SU-DHL-6 (cell line): ENCODE data around the gene DNM1.

ENCODE experiments used
- H2AFZ ChIP-seq: fragments of 200-600 bp; sonication (generic); 2 replicates; pipeline ENCODE4 v1.6.1; 2014; ENCODE audit warnings: low read depth, mild to moderate bottlenecking, moderate library complexity, mixed read lengths, antibody characterized with exemption, low read length; ENCODE audit not compliant: severe bottlenecking
- H3F3A ChIP-seq: fragments of 200-600 bp; shearing (Covaris generic); 2 replicates; pipeline ENCODE4 v1.6.0; 2016; ENCODE audit warnings: antibody characterized with exemption, mild to moderate bottlenecking; ENCODE audit not compliant: insufficient read depth
- H3K27ac ChIP-seq: fragments of 200-600 bp; sonication (generic); 2 replicates; pipeline ENCODE4 v1.5.1; 2016; ENCODE audit warnings: low read depth, mild to moderate bottlenecking, low read length, moderate library complexity, mixed read lengths
- H3K27me3 ChIP-seq: fragments of 200-600 bp; sonication (generic), shearing (Covaris generic); 2 replicates; pipeline ENCODE4 v1.6.0; 2014; ENCODE audit warnings: mild to moderate bottlenecking, low read length
- H3K36me3 ChIP-seq: fragments of 200-600 bp; sonication (generic); 2 replicates; pipeline ENCODE4 v1.6.1; 2014; ENCODE audit warnings: mild to moderate bottlenecking, low read length, mixed read lengths
- H3K4me2 ChIP-seq: fragments of 300-600, 200-600 bp; shearing (Covaris generic), sonication (generic); 2 replicates; pipeline ENCODE4 v1.6.0; 2014; ENCODE audit warnings: low read length, low read depth, mild to moderate bottlenecking; ENCODE audit not compliant: poor library complexity, severe bottlenecking
- H3K4me3 ChIP-seq: fragments of 200-600 bp; sonication (generic); 2 replicates; pipeline ENCODE4 v1.5.1; 2014; ENCODE audit warnings: antibody characterized with exemption, low read length, mild to moderate bottlenecking, mixed read lengths; ENCODE audit not compliant: insufficient read depth, poor library complexity, severe bottlenecking
- H3K79me2 ChIP-seq: fragments of 200-600 bp; sonication (generic); 2 replicates; pipeline ENCODE4 v1.6.1; 2014; ENCODE audit warnings: mild to moderate bottlenecking, low read length, moderate library complexity; ENCODE audit not compliant: insufficient read depth
- H3K9ac ChIP-seq: fragments of 200-600 bp; sonication (generic); 2 replicates; pipeline ENCODE4 v1.7.0; 2014; ENCODE audit warnings: mild to moderate bottlenecking, low read length
- H3K9me2 ChIP-seq: fragments of 200-600 bp; sonication (generic); replicated peaks from 2 replicates; pipeline ENCODE4 v1.6.1; 2014; ENCODE audit warnings: low read length; ENCODE audit not compliant: insufficient read depth
- H3K9me3 ChIP-seq: fragments of 200-600 bp; sonication (generic); 2 replicates; pipeline ENCODE4 v1.6.1; 2014; ENCODE audit warnings: low read length, mixed read lengths; ENCODE audit not compliant: insufficient read depth
- H4K20me1 ChIP-seq: fragments of 200-600 bp; sonication (generic); 2 replicates; pipeline ENCODE4 v1.6.1; 2014; ENCODE audit warnings: low read depth, mild to moderate bottlenecking, antibody characterized with exemption, low read length, moderate library complexity, mixed read lengths
- CTCF ChIP-seq: fragments of 200-600 bp; sonication (generic); IDR thresholded peaks from one replicate; pipeline ENCODE4 v1.5.1; 2017; ENCODE audit warnings: antibody characterized with exemption, mild to moderate bottlenecking, low read length, moderate library complexity; ENCODE audit not compliant: insufficient read depth, poor library complexity, severe bottlenecking
- EZH2phosphoT487 ChIP-seq: fragments of 200-600 bp; sonication (generic), shearing (Covaris generic); conservative IDR thresholded peaks from 2 replicates; pipeline ENCODE4 v1.6.1; 2018; ENCODE audit warnings: mild to moderate bottlenecking, antibody characterized with exemption, low read length, moderate library complexity, mixed read lengths

The DNM1 gene

GRCh38 chr9:128258326-128258725, 55.1 kb downstream of the DNM1 start:
- no peaks in the 10 kb centered on the region for H3K27me3 ChIP-seq
- no peaks in the 10 kb centered on the region for H3K36me3 ChIP-seq
- H3K27ac ChIP-seq: no peak overlapping the region
- H3K4me2 ChIP-seq: no peak overlapping the region
- H3K9me2 ChIP-seq: no peaks in the 10 kb centered on the region
- no peaks in the 10 kb centered on the region for H4K20me1 ChIP-seq
- no peak for TF ChIP-seq CTCF
- no peak for TF ChIP-seq EZH2phosphoT487
- no peak overlapping the region for H3K9ac ChIP-seq
- H3F3A ChIP-seq: no peaks in the 10 kb centered on the region
- H3K79me2 ChIP-seq: no peaks in the 10 kb centered on the region
- H2AFZ ChIP-seq: no peak overlapping the region
- H3K4me3 ChIP-seq: no peak overlapping the region
- no peaks in the 10 kb centered on the region for H3K9me3 ChIP-seq

GRCh38 chr9:128259156-128259555, 56.0 kb downstream of the DNM1 start:
- H4K20me1 ChIP-seq: no peaks in the 10 kb centered on the region
- H3K4me2 ChIP-seq: no peak overlapping the region
- H2AFZ ChIP-seq: no peak overlapping the region
- H3K9me2 ChIP-seq: no peaks in the 10 kb centered on the region
- no peaks in the 10 kb centered on the region for H3K79me2 ChIP-seq
- no peaks in the 10 kb centered on the region for H3K9me3 ChIP-seq
- H3K9ac ChIP-seq: no peak overlapping the region
- H3K36me3 ChIP-seq: no peaks in the 10 kb centered on the region
- no peaks in the 10 kb centered on the region for H3K27me3 ChIP-seq
- H3K27ac ChIP-seq: no peak overlapping the region
- H3K4me3 ChIP-seq: no peak overlapping the region
- H3F3A ChIP-seq: no peaks in the 10 kb centered on the region
- no peak for TF ChIP-seq EZH2phosphoT487
- TF ChIP-seq CTCF: no peak

GRCh38 chr9:128260340-128260739, 57.2 kb downstream of the DNM1 start:
- Histone ChIP-seq H3K4me2 (no peak overlapping the region), H3K79me2 (no peaks in the 10 kb centered on the region), H3K36me3 (no peaks in the 10 kb centered on the region), H3F3A (no peaks in the 10 kb centered on the region), H4K20me1 (no peaks in the 10 kb centered on the region), H3K27ac (no peak overlapping the region), H3K27me3 (no peaks in the 10 kb centered on the region), H3K9me2 (no peaks in the 10 kb centered on the region), H3K9me3 (no peaks in the 10 kb centered on the region), H3K9ac (no peak overlapping the region), H3K4me3 (no peak overlapping the region), H2AFZ (no peak overlapping the region)
- no peak for TF ChIP-seq CTCF
- no peak for TF ChIP-seq EZH2phosphoT487

GRCh38 chr9:128262687-128263086, 59.5 kb downstream of the DNM1 start:
- no peak overlapping the region for H3K4me2 ChIP-seq
- no peaks in the 10 kb centered on the region for H3F3A ChIP-seq
- H3K36me3 ChIP-seq: no peaks in the 10 kb centered on the region
- H3K79me2 ChIP-seq: no peaks in the 10 kb centered on the region
- no peaks in the 10 kb centered on the region for H4K20me1 ChIP-seq
- H3K9me3 ChIP-seq: no peaks in the 10 kb centered on the region
- no peak overlapping the region for H3K4me3 ChIP-seq
- no peak overlapping the region for H3K27ac ChIP-seq
- H3K27me3 ChIP-seq: no peaks in the 10 kb centered on the region
- H3K9me2 ChIP-seq: no peaks in the 10 kb centered on the region
- TF ChIP-seq EZH2phosphoT487 (no peak), CTCF (no peak)
- no peak overlapping the region for H2AFZ ChIP-seq
- no peak overlapping the region for H3K9ac ChIP-seq
